ENCODE data around the gene ALAD. TPM values are rescaled to one million over a fixed set of nuclear protein-coding genes. Genes with fewer than 3 reads are reported as not detected.

The ALAD gene
- total and polyA plus RNA-seq, 2 of the 13 experiments (the other 11 are each of a cell fraction or from before 2014, with no cell fraction given), result 21.8 to 30.1 TPM

DNA sequence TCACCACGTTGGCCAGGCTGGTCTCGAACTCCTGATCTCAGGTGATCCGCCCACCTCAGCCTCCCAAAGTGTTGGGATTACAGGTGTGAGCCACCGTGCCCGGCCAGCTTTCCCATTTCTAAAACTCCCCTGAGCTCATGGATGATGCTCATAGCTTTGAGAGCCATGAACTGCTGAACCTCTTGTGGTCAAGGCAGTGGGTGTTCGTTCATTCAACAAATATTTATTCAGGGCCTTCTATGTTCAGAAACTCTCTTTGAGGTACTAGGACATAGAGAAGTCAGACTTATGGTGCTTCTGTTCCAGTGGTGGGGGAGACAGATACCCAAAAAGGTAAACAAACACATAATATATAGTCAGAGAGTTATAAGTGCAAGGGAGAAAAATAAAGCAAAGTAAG lies 49.1 kb downstream of the ALAD start (continued):
- no peak for TF ChIP-seq ZNF614 (CRISPR knock-in tag; IDR thresholded peaks at IDR 0.05; ENCODE audit: borderline replicate concordance)
- TF ChIP-seq ZBTB8A (CRISPR knock-in tag; IDR thresholded peaks at IDR 0.05; ENCODE audit: borderline replicate concordance, low read depth), result no peak
- TF ChIP-seq NFE2L1 (CRISPR knock-in tag; IDR thresholded peaks at IDR 0.05; ENCODE audit: borderline replicate concordance), result no peak
- no peak for TF ChIP-seq HCFC1 (IDR thresholded peaks at IDR 0.05; ENCODE audit: low read depth, low read length)
- TF ChIP-seq ZNF646 (CRISPR knock-in tag; IDR thresholded peaks at IDR 0.05), result 0 out of 2 replicates have a peak, but pooled peaks have one; percentile 2
- TF ChIP-seq NFKBIZ (CRISPR knock-in tag; IDR thresholded peaks at IDR 0.05), result no peak
- no peak for TF ChIP-seq ZNF224 (CRISPR knock-in tag; IDR thresholded peaks at IDR 0.05)
- no peak for TF ChIP-seq RNF219 (CRISPR knock-in tag; IDR thresholded peaks at IDR 0.05)
- no peak for TF ChIP-seq ZNF251 (CRISPR knock-in tag; IDR thresholded peaks at IDR 0.05)
- no peak for TF ChIP-seq ZSCAN20 (CRISPR knock-in tag; IDR thresholded peaks at IDR 0.05; ENCODE audit: borderline replicate concordance)
- no peak for TF ChIP-seq FOXO4 (CRISPR knock-in tag; conservative IDR thresholded peaks at IDR 0.05)
- TF ChIP-seq YEATS4 (CRISPR knock-in tag; IDR thresholded peaks at IDR 0.05; ENCODE audit: borderline replicate concordance), result no peak
- peak; percentile 25; the same call in 1 of the 2 replicates for TF ChIP-seq PATZ1 (CRISPR knock-in tag; IDR thresholded peaks at IDR 0.05)
- TF ChIP-seq, protein P1, sequence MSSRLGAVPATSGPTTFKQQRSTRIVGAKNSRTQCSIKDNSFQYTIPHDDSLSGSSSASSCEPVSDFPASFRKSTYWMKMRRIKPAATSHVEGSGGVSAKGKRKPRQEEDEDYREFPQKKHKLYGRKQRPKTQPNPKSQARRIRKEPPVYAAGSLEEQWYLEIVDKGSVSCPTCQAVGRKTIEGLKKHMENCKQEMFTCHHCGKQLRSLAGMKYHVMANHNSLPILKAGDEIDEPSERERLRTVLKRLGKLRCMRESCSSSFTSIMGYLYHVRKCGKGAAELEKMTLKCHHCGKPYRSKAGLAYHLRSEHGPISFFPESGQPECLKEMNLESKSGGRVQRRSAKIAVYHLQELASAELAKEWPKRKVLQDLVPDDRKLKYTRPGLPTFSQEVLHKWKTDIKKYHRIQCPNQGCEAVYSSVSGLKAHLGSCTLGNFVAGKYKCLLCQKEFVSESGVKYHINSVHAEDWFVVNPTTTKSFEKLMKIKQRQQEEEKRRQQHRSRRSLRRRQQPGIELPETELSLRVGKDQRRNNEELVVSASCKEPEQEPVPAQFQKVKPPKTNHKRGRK (CRISPR knock-in tag; IDR thresholded peaks at IDR 0.05), result no peak
- no peak for TF ChIP-seq ZZZ3 (CRISPR knock-in tag; IDR thresholded peaks at IDR 0.05; ENCODE audit: borderline replicate concordance)

Data from HepG2 (cell line).